Measurements from ENCODE around the gene FGB. TPM values are rescaled to one million over a fixed set of nuclear protein-coding genes. Genes with fewer than 3 reads are reported as not detected.

Gene FGB
- total RNA-seq, 1 experiment from 2014 or later: 29.4 TPM

DNA sequence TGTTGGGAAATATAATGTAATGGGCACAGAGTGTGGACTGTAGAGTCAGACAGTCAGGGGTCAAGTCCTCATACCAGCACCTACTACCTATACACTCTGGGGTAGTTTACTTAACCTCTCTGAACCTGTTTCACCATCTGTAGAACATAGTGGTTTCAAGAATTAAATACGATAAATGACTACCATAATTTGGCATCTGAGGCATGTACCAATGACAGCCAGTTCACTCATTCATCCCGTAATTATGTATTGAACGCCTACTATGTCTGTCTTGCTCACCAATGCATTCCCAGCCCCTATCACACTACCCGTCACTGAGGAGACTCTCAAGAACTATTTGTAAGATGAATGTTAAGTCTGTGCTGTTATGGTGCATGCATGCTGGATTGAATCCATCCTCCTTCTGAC lies 2.0 kb upstream of the FGB start:
- Mint-ChIP-seq H3K4me3 (ENCODE audit: unreplicated experiment) (no peak overlapping the region), H3K36me3 (ENCODE audit: insufficient read depth, unreplicated experiment) (no peaks in the 10 kb centered on the region), H3K4me1 (ENCODE audit: low read depth, unreplicated experiment) (peaks cover 22% of the 10 kb centered on the region), H3K27me3 (ENCODE audit: insufficient read depth, unreplicated experiment) (no peaks in the 10 kb centered on the region), H3K9me3 (ENCODE audit: unreplicated experiment) (no peaks in the 10 kb centered on the region), H3K27ac (ENCODE audit: unreplicated experiment) (no peak overlapping the region)
- Histone ChIP-seq H3K9me3 (no peaks in the 10 kb centered on the region), H3K4me1 (peaks cover 37% of the 10 kb centered on the region), H3K36me3 (ENCODE audit: control insufficient read depth, insufficient read depth, low read length) (no peaks in the 10 kb centered on the region), H3K27me3 (replicated peaks; ENCODE audit: control insufficient read depth, insufficient read depth, low read length) (no peaks in the 10 kb centered on the region), H3K4me3 (ENCODE audit: low read depth, low read length) (no peak overlapping the region)
- DNase-seq: no peak
- ChIA-PET CTCF (interaction anchor here (1.2 to 3.1 kb wide), 3 partner anchors 30 to 62 kb away, joined by 3 to 251 read pairs (median 8); partner anchors contain the start of gene FGA), POLR2A (interaction anchor here (0.9 kb wide), 1 partner anchor 11 kb away, joined by 6 read pairs; the partner anchor contains the start of gene PLRG1)
- no TSS peak for BruUV-seq (replicated peaks)
- intact Hi-C loops (cut with micrococcal nuclease; ENCODE audit: unreplicated experiment): loop anchor here (1.0 kb wide), 3 partner anchors 16 to 37 kb away; partner anchors contain the start of gene FGA
- TF ChIP-seq, protein P1, sequence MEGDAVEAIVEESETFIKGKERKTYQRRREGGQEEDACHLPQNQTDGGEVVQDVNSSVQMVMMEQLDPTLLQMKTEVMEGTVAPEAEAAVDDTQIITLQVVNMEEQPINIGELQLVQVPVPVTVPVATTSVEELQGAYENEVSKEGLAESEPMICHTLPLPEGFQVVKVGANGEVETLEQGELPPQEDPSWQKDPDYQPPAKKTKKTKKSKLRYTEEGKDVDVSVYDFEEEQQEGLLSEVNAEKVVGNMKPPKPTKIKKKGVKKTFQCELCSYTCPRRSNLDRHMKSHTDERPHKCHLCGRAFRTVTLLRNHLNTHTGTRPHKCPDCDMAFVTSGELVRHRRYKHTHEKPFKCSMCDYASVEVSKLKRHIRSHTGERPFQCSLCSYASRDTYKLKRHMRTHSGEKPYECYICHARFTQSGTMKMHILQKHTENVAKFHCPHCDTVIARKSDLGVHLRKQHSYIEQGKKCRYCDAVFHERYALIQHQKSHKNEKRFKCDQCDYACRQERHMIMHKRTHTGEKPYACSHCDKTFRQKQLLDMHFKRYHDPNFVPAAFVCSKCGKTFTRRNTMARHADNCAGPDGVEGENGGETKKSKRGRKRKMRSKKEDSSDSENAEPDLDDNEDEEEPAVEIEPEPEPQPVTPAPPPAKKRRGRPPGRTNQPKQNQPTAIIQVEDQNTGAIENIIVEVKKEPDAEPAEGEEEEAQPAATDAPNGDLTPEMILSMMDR (IDR thresholded peaks at IDR 0.05; ENCODE audit: insufficient read depth in 1 of 2, low read depth in 1 of 2, low read length in 1 of 2, severe bottlenecking in 1 of 2, unreplicated experiment in 1 of 2): no peak

DNA sequence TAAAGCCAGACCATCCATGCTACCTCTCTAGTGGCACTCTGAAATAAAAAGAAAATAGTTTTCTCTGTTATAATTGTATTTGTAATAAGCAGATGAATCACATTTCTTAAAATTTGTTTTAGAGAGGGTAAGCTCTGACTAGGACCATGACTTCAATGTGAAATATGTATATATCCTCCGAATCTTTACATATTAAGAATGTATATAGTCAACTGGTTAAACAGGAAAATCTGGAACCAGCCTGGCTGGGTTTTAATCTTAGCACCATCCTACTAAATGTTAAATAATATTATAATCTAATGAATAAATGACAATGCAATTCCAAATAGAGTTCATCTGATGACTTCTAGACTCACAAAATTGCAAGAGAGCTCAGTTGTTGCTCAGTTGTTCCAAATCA lies 1.5 kb downstream of the FGB start:
- Mint-ChIP-seq H3K4me3 (ENCODE audit: unreplicated experiment) (no peak overlapping the region), H3K4me1 (ENCODE audit: low read depth, unreplicated experiment) (peaks cover 19% of the 10 kb centered on the region), H3K36me3 (ENCODE audit: insufficient read depth, unreplicated experiment) (no peaks in the 10 kb centered on the region), H3K27ac (ENCODE audit: unreplicated experiment) (no peak overlapping the region), H3K9me3 (ENCODE audit: unreplicated experiment) (no peaks in the 10 kb centered on the region), H3K27me3 (ENCODE audit: insufficient read depth, unreplicated experiment) (no peaks in the 10 kb centered on the region)
- Histone ChIP-seq H3K4me3 (ENCODE audit: low read depth, low read length) (no peak overlapping the region), H3K9me3 (no peaks in the 10 kb centered on the region), H3K4me1 (peaks cover 37% of the 10 kb centered on the region), H3K27me3 (replicated peaks; ENCODE audit: control insufficient read depth, insufficient read depth, low read length) (no peaks in the 10 kb centered on the region), H3K36me3 (ENCODE audit: control insufficient read depth, insufficient read depth, low read length) (no peaks in the 10 kb centered on the region)
- no TSS peak for BruUV-seq (replicated peaks)
- TF ChIP-seq, protein P1 (IDR thresholded peaks at IDR 0.05; ENCODE audit: insufficient read depth in 1 of 2, low read depth in 1 of 2, low read length in 1 of 2, severe bottlenecking in 1 of 2, unreplicated experiment in 1 of 2): no peak
- no peak for DNase-seq
- CTCF ChIA-PET: interaction anchor here (1.3 kb wide), 1 partner anchor 54 kb away, joined by 4 read pairs; no protein-coding TSS in a partner anchor
- POLR2A ChIA-PET: no interaction called here
- intact Hi-C loops (cut with micrococcal nuclease; ENCODE audit: unreplicated experiment): no loop called here

DNA sequence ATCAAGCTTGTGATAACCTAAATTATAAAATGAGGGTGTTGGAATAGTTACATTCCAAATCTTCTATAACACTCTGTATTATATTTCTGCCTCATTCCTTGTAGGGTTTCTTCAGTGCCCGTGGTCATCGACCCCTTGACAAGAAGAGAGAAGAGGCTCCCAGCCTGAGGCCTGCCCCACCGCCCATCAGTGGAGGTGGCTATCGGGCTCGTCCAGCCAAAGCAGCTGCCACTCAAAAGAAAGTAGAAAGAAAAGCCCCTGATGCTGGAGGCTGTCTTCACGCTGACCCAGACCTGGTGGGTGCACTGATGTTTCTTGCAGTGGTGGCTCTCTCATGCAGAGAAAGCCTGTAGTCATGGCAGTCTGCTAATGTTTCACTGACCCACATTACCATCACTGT lies 2.9 kb downstream of the FGB start:
- Mint-ChIP-seq H3K4me1 (ENCODE audit: low read depth, unreplicated experiment) (peaks cover 5% of the 10 kb centered on the region), H3K4me3 (ENCODE audit: unreplicated experiment) (no peak overlapping the region), H3K36me3 (ENCODE audit: insufficient read depth, unreplicated experiment) (no peaks in the 10 kb centered on the region), H3K9me3 (ENCODE audit: unreplicated experiment) (no peaks in the 10 kb centered on the region), H3K27ac (ENCODE audit: unreplicated experiment) (no peak overlapping the region), H3K27me3 (ENCODE audit: insufficient read depth, unreplicated experiment) (no peaks in the 10 kb centered on the region)
- TF ChIP-seq, protein P1 (IDR thresholded peaks at IDR 0.05; ENCODE audit: insufficient read depth in 1 of 2, low read depth in 1 of 2, low read length in 1 of 2, severe bottlenecking in 1 of 2, unreplicated experiment in 1 of 2): no peak
- ChIA-PET CTCF (no interaction called here), POLR2A (no interaction called here)
- Histone ChIP-seq H3K36me3 (ENCODE audit: control insufficient read depth, insufficient read depth, low read length) (no peaks in the 10 kb centered on the region), H3K4me3 (ENCODE audit: low read depth, low read length) (no peak overlapping the region), H3K9me3 (no peaks in the 10 kb centered on the region), H3K4me1 (peaks cover 25% of the 10 kb centered on the region), H3K27me3 (replicated peaks; ENCODE audit: control insufficient read depth, insufficient read depth, low read length) (no peaks in the 10 kb centered on the region)
- intact Hi-C loops (cut with micrococcal nuclease; ENCODE audit: unreplicated experiment): no loop called here
- BruUV-seq (replicated peaks): no TSS peak
- DNase-seq: no peak

Data from Caco-2 (cell line).